ENCODE results near the gene AVPR1B.
"Not testable (repeated sequence)": the region's sequence is repeated elsewhere in the genome, so short reads cannot be mapped to it uniquely, and the experiment has no call there.

DNA sequence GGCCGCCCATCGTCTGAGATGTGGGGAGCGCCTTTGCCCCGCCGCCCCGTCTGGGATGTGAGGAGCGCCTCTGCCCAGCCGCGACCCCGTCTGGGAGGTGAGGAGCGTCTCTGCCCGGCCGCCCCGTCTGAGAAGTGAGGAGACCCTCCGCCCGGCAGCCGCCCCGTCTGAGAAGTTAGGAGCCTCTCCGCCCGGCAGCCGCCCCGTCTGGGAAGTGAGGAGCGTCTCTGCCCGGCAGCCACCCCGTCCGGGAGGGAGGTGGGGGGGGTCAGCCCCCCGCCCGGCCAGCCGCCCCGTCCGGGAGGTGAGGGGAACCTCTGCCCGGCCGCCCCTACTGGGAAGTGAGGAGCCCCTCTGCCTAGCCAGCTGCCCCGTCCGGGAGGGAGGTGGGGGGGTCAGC, 53.2 kb downstream of the AVPR1B start:
- not testable (repeated sequence) for TF ChIP-seq POLR2A, EP300, POLR2AphosphoS5 (IDR thresholded peaks at IDR 0.05)
- TF ChIP-seq, protein P1, sequence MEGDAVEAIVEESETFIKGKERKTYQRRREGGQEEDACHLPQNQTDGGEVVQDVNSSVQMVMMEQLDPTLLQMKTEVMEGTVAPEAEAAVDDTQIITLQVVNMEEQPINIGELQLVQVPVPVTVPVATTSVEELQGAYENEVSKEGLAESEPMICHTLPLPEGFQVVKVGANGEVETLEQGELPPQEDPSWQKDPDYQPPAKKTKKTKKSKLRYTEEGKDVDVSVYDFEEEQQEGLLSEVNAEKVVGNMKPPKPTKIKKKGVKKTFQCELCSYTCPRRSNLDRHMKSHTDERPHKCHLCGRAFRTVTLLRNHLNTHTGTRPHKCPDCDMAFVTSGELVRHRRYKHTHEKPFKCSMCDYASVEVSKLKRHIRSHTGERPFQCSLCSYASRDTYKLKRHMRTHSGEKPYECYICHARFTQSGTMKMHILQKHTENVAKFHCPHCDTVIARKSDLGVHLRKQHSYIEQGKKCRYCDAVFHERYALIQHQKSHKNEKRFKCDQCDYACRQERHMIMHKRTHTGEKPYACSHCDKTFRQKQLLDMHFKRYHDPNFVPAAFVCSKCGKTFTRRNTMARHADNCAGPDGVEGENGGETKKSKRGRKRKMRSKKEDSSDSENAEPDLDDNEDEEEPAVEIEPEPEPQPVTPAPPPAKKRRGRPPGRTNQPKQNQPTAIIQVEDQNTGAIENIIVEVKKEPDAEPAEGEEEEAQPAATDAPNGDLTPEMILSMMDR (IDR thresholded peaks at IDR 0.05): not testable (repeated sequence)

Data from stomach (tissue), 4 donors.